Glutamatergic neuron (in vitro differentiated cells): ENCODE measurements around the gene DYNLRB1. TPM values are rescaled to one million over a fixed set of nuclear protein-coding genes. Genes with fewer than 3 reads are reported as not detected.

ENCODE experiments used
- DNase-seq: peaks from one replicate; pipeline ENCODE4 v3.0.0; 2022
- H3K27ac Mint-ChIP-seq: one replicate; pipeline ENCODE4 v1.8.0; 2020; ENCODE audit warnings: mild to moderate bottlenecking, mixed read lengths, inconsistent platforms; ENCODE audit not compliant: unreplicated experiment
- H3K27me3 Mint-ChIP-seq: one replicate; pipeline ENCODE4 v1.8.0; 2020; ENCODE audit warnings: mild to moderate bottlenecking, moderate library complexity, mixed read lengths, inconsistent platforms; ENCODE audit not compliant: unreplicated experiment
- H3K36me3 Mint-ChIP-seq: one replicate; pipeline ENCODE4 v1.8.0; 2020; ENCODE audit warnings: mild to moderate bottlenecking, mixed read lengths, inconsistent platforms; ENCODE audit not compliant: unreplicated experiment
- H3K4me1 Mint-ChIP-seq: one replicate; pipeline ENCODE4 v1.8.0; 2020; ENCODE audit warnings: mild to moderate bottlenecking, low read depth, mixed read lengths, inconsistent platforms; ENCODE audit not compliant: unreplicated experiment
- H3K4me3 Mint-ChIP-seq: one replicate; pipeline ENCODE4 v1.8.0; 2020; ENCODE audit warnings: mild to moderate bottlenecking, mixed read lengths, inconsistent platforms; ENCODE audit not compliant: unreplicated experiment
- H3K9me3 Mint-ChIP-seq: one replicate; pipeline ENCODE4 v1.8.0; 2020; ENCODE audit warnings: mild to moderate bottlenecking, moderate library complexity, mixed read lengths, inconsistent platforms; ENCODE audit not compliant: unreplicated experiment
- total RNA-seq: library from RNA; stranded (reverse); fragmentation: NEBNext Ultra II Directional; extraction: Animal tissue kit (Norgen Biotek cat#: 25700); gene quantifications from one replicate; pipeline ENCODE4 v1.2.1, GENCODE V29; 2021; ENCODE audit not compliant: unreplicated experiment
- TF ChIP-seq, protein P1 (sequence below): fragments of 200-600 bp; sonication (generic); IDR thresholded peaks from one replicate; pipeline ENCODE4 v1.5.0; 2021; ENCODE audit not compliant: partially characterized antibody, unreplicated experiment

DYNLRB1 gene
- total RNA-seq, 1 donor from 2014 or later, result 185 TPM

DNA sequence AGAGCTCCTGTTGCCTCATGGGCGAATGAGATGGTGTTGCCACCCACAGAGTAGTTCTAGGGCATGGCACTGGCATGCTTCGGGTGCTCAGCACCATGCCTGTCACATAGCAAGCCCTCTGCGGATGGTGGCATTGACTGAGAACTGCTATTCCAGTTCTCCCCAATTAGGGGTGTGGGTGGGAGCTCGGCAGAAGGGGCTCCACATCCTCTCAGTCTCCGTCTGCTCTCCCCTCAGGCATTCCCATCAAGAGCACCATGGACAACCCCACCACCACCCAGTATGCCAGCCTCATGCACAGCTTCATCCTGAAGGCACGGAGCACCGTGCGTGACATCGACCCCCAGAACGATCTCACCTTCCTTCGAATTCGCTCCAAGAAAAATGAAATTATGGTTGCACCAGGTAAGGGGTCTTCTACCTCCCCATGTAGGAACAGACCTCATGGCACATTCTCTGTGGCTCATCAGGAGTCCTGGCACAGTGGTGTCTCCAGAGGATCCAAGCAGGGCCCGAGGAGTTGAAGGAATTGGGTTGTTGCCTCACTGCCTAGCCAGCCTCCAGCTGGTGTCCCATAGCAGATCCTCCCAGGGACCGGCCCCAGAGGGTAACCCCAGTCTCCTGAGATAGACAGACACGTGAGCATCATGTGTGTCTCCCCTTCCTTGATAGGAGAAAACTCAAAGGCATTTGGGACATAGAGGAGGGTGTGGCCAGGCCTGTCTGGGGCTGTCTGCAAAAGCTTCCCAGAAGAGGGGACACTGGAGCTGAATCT is 18.4 kb downstream of the DYNLRB1 start:
- Mint-ChIP-seq H3K4me3 (peak overlapping the region; percentile 25), H3K4me1 (peaks cover 12% of the 10 kb centered on the region), H3K27ac (no peak overlapping the region), H3K36me3 (peaks cover 4% of the 10 kb centered on the region), H3K9me3 (peaks cover 5% of the 10 kb centered on the region), H3K27me3 (peaks cover 8% of the 10 kb centered on the region)
- TF ChIP-seq, protein P1, sequence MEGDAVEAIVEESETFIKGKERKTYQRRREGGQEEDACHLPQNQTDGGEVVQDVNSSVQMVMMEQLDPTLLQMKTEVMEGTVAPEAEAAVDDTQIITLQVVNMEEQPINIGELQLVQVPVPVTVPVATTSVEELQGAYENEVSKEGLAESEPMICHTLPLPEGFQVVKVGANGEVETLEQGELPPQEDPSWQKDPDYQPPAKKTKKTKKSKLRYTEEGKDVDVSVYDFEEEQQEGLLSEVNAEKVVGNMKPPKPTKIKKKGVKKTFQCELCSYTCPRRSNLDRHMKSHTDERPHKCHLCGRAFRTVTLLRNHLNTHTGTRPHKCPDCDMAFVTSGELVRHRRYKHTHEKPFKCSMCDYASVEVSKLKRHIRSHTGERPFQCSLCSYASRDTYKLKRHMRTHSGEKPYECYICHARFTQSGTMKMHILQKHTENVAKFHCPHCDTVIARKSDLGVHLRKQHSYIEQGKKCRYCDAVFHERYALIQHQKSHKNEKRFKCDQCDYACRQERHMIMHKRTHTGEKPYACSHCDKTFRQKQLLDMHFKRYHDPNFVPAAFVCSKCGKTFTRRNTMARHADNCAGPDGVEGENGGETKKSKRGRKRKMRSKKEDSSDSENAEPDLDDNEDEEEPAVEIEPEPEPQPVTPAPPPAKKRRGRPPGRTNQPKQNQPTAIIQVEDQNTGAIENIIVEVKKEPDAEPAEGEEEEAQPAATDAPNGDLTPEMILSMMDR, result no peak
- DNase-seq, result no peak

DNA sequence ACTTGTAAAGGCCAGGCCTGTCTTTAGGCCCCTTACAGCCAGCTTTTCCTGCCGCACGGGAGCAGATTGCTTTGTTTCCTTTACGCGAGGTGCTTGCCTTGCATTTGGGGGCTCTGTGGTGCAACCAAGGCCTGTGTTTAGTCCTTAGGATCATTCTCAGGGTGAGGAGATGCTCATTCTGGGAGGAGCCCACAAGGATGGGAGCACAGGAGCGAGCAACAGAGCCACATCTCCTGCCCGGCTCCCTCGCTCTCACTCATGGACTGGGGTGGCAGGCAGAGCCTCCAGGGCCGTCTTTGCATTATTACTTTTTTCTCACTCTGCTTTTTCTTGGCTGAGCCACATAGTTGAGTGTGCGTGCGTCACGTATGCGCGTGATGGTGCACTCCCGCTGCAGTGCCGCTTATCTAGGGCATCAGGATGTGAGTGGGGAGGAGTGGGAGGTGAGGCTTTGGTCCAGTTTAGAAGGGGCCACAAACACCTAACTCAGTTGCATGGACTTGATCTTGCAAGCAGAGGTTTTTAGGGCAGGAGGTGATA is 19.1 kb downstream of the DYNLRB1 start:
- Mint-ChIP-seq H3K4me3 (no peak overlapping the region), H3K27ac (no peak overlapping the region), H3K36me3 (peaks cover 4% of the 10 kb centered on the region)

DNA sequence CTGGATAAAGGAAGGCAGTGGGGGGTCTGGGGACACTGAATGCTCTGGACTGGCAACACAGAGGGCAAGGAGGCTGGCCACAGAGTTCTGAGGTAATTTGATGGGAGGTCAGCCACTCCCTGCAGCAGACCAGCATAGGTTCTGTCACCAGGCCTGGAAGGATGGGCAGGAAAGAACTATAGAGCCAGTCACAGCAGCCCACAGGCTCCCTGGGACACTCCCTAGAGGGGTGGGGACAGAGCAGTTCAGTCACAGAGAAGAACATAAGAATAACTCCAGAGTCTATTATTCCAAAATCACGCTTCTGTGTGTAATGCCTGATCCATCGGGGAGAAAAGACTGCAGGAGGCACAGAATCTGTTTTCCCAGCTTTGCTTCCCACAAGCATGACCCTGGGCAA is 19.6 kb downstream of the DYNLRB1 start:
- H3K9me3 Mint-ChIP-seq, result peaks cover 5% of the 10 kb centered on the region

More for the DNA sequence above, 19.1 kb downstream of the DYNLRB1 start:
- Mint-ChIP-seq H3K4me1 (peaks cover 12% of the 10 kb centered on the region), H3K27me3 (peaks cover 8% of the 10 kb centered on the region), H3K9me3 (peaks cover 5% of the 10 kb centered on the region)
- TF ChIP-seq, protein P1, result no peak
- no peak for DNase-seq

DNA sequence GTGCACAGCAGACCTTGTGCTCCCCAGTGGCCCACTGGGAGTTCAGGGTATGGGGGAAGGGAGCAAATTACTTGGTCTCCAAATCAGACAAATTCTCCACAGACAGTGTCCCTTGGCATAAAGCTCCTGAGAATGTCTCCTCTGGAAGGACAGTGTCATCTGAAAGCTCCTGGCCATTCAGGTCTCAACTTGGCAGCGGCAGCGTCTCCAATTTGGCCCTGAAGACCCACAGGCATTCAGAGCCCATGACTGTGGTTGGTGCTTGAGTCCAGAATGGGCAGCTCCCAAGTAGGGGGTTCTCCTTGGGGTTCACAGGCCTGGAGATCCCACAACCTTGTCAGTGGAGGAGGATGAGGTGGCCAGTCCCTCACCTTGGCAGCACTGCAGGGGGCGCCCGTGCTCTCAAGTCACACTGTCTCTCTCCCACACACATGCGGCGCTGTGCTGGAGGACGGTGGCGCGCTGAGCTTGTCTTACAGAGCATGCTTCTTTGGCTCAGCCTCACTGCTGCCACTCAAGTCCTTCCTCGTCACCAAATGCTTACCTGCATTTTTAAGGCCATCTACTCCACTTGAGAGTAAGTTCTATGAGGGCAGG is 20.7 kb downstream of the DYNLRB1 start:
- Mint-ChIP-seq H3K4me3 (no peak overlapping the region), H3K4me1 (peaks cover 1% of the 10 kb centered on the region), H3K36me3 (peaks cover 4% of the 10 kb centered on the region), H3K27me3 (peaks cover 7% of the 10 kb centered on the region), H3K9me3 (peaks cover 5% of the 10 kb centered on the region), H3K27ac (no peak overlapping the region)
- peak; percentile 77 for DNase-seq
- TF ChIP-seq, protein P1, result peak; percentile 48

More for the DNA sequence above, 19.6 kb downstream of the DYNLRB1 start:
- H3K36me3 Mint-ChIP-seq, result peaks cover 4% of the 10 kb centered on the region
- peaks cover 7% of the 10 kb centered on the region for H3K27me3 Mint-ChIP-seq
- no peak overlapping the region for H3K27ac Mint-ChIP-seq
- H3K4me1 Mint-ChIP-seq, result peaks cover 9% of the 10 kb centered on the region
- no peak overlapping the region for H3K4me3 Mint-ChIP-seq
- DNase-seq, result no peak
- TF ChIP-seq, protein P1, result no peak

DNA sequence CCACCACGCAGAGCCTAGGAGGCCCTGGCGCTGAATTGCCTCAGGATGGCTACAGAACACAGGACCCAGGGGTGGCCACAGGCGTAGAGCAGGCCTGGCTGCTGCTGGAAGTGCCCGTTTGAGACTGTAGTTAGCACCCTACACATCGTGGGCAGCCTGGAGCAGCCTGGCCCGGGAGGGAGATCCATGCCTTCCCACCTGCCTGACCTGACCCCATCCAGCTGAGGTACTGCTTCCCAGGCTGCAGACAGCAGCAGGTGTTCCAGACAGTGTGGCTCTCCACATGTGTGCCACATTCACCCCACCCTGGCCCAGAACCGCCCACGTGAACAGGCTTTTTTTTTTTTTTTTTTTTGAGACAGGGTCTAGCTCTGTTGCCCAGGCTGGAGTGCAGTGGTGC is 21.4 kb downstream of the DYNLRB1 start:
- Mint-ChIP-seq H3K4me3 (no peak overlapping the region), H3K9me3 (peaks cover 5% of the 10 kb centered on the region), H3K27me3 (peaks cover 7% of the 10 kb centered on the region), H3K36me3 (peaks cover 4% of the 10 kb centered on the region), H3K4me1 (peaks cover 1% of the 10 kb centered on the region), H3K27ac (no peak overlapping the region)
- no peak for DNase-seq
- TF ChIP-seq, protein P1, result no peak
